ENCODE data around the gene RBM6. TPM values are rescaled to one million over a fixed set of nuclear protein-coding genes. Genes with fewer than 3 reads are reported as not detected.
"Not testable (repeated sequence)": the region's sequence is repeated elsewhere in the genome, so short reads cannot be mapped to it uniquely, and the experiment has no call there.

RBM6 gene
- polyA plus RNA-seq, 2 donors: 36.5 to 101 TPM

DNA sequence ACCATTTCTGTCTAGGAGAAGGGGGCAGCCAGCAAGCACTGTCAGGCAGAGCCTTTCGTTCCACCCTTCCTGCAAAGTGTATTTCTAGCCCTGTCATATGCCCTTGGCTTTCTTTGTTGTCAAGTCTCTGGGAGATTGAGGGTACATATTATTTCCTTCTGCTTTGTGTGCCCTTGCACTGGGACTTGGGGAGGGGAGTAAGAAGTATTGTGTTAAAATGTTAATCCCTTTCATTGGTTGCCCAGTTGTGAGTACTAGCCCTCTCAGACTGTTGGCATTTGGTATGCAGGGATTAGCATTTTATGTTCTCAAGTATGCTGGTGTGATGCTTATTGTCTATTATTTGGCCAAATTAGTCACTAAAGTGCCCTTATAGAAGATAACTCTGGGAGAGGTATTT is 63.9 kb downstream of the RBM6 start:
- Histone ChIP-seq H3K27ac (ENCODE audit: low read depth in 2 of 2, low read length in 1 of 2) (no peak overlapping the region), H3K27me3 (ENCODE audit: control insufficient read depth in 1 of 2, insufficient read depth in 2 of 2, low read length in 2 of 2) (no peaks in the 10 kb centered on the region), H3K9me3 (ENCODE audit: control insufficient read depth in 2 of 2, insufficient read depth in 1 of 2, low read depth in 1 of 2, low read length in 1 of 2) (no peaks in the 10 kb centered on the region), H3K36me3 (ENCODE audit: control insufficient read depth in 2 of 2, insufficient read depth in 2 of 2, low read length in 1 of 2) (peaks cover 0 to 6% of the 10 kb centered on the region in 2 donors), H3K4me1 (ENCODE audit: control insufficient read depth in 2 of 2, insufficient read depth in 2 of 2, low read length in 1 of 2) (no peaks in the 10 kb centered on the region), H3K4me3 (ENCODE audit: low read depth in 1 of 2, low read length in 2 of 2) (no peak overlapping the region)
- 0 to 39% methylated on average over 1 of the region's 1 CpG for WGBS, 2 donors

- 78 to 88% methylated on average over 1 of the region's 1 CpG for WGBS, 2 donors
Observed at GRCh38 chr3:50008931-50009330, 69.0 kb downstream of the RBM6 start.

DNA sequence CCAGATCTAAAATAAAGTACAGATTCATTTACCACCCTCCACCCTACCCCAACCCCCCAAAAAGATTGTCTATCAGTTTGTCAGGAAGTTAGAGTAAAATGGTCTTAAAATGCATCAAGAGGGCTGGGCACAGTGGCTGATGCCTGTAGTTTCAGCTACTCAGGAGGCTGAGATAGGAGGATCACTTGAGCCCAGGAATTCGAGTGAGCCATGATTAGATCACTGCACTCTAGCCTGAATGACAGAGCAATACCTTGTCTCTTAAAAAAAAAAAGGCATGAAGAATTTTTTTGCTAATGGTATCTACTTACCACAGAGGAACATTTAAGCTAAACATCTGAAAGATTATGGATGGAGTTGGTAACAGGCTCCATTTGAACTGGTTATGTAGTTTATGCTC is 71.0 kb downstream of the RBM6 start:
- no peaks in the 10 kb centered on the region for H3K27me3 ChIP-seq (ENCODE audit: control insufficient read depth in 1 of 2, insufficient read depth in 2 of 2, low read length in 2 of 2)
- 85 to 87% methylated on average over 1 of the region's 1 CpG for WGBS, 2 donors
- H3K9me3 ChIP-seq (ENCODE audit: control insufficient read depth in 2 of 2, insufficient read depth in 1 of 2, low read depth in 1 of 2, low read length in 1 of 2): no peaks in the 10 kb centered on the region
- peaks cover 0 to 3% of the 10 kb centered on the region in 2 donors for H3K36me3 ChIP-seq (ENCODE audit: control insufficient read depth in 2 of 2, insufficient read depth in 2 of 2, low read length in 1 of 2)
- H3K4me1 ChIP-seq (ENCODE audit: control insufficient read depth in 2 of 2, insufficient read depth in 2 of 2, low read length in 1 of 2): no peaks in the 10 kb centered on the region
- H3K27ac ChIP-seq (ENCODE audit: low read depth in 2 of 2, low read length in 1 of 2): no peak overlapping the region
- H3K4me3 ChIP-seq (ENCODE audit: low read depth in 1 of 2, low read length in 2 of 2): no peak overlapping the region

More at GRCh38 chr3:50008931-50009330, 69.0 kb downstream of the RBM6 start:
- no peaks in the 10 kb centered on the region for H3K4me1 ChIP-seq (ENCODE audit: control insufficient read depth in 2 of 2, insufficient read depth in 2 of 2, low read length in 1 of 2)
- H3K36me3 ChIP-seq (ENCODE audit: control insufficient read depth in 2 of 2, insufficient read depth in 2 of 2, low read length in 1 of 2): peaks cover 0 to 3% of the 10 kb centered on the region in 2 donors
- H3K27me3 ChIP-seq (ENCODE audit: control insufficient read depth in 1 of 2, insufficient read depth in 2 of 2, low read length in 2 of 2): no peaks in the 10 kb centered on the region
- H3K27ac ChIP-seq (ENCODE audit: low read depth in 2 of 2, low read length in 1 of 2): no peak overlapping the region
- H3K4me3 ChIP-seq (ENCODE audit: low read depth in 1 of 2, low read length in 2 of 2): no peak overlapping the region
- H3K9me3 ChIP-seq (ENCODE audit: control insufficient read depth in 2 of 2, insufficient read depth in 1 of 2, low read depth in 1 of 2, low read length in 1 of 2): no peaks in the 10 kb centered on the region

GRCh38 chr3:50015918-50016317 is 76.0 kb downstream of the RBM6 start:
- H3K36me3 ChIP-seq (ENCODE audit: control insufficient read depth in 2 of 2, insufficient read depth in 2 of 2, low read length in 1 of 2): no peaks in the 10 kb centered on the region
- no peaks in the 10 kb centered on the region for H3K9me3 ChIP-seq (ENCODE audit: control insufficient read depth in 2 of 2, insufficient read depth in 1 of 2, low read depth in 1 of 2, low read length in 1 of 2)
- H3K27me3 ChIP-seq (ENCODE audit: control insufficient read depth in 1 of 2, insufficient read depth in 2 of 2, low read length in 2 of 2): no peaks in the 10 kb centered on the region
- no peaks in the 10 kb centered on the region for H3K4me1 ChIP-seq (ENCODE audit: control insufficient read depth in 2 of 2, insufficient read depth in 2 of 2, low read length in 1 of 2)
- H3K4me3 ChIP-seq (ENCODE audit: low read depth in 1 of 2, low read length in 2 of 2): no peak overlapping the region
- no peak overlapping the region for H3K27ac ChIP-seq (ENCODE audit: low read depth in 2 of 2, low read length in 1 of 2)
- 89 to 94% methylated on average over 4 of the region's 4 CpGs for WGBS, 2 donors

- Histone ChIP-seq H3K36me3 (ENCODE audit: control insufficient read depth in 2 of 2, insufficient read depth in 2 of 2, low read length in 1 of 2) (no peaks in the 10 kb centered on the region), H3K4me1 (ENCODE audit: control insufficient read depth in 2 of 2, insufficient read depth in 2 of 2, low read length in 1 of 2) (no peaks in the 10 kb centered on the region), H3K27ac (ENCODE audit: low read depth in 2 of 2, low read length in 1 of 2) (no peak overlapping the region), H3K27me3 (ENCODE audit: control insufficient read depth in 1 of 2, insufficient read depth in 2 of 2, low read length in 2 of 2) (no peaks in the 10 kb centered on the region), H3K4me3 (ENCODE audit: low read depth in 1 of 2, low read length in 2 of 2) (no peak overlapping the region), H3K9me3 (ENCODE audit: control insufficient read depth in 2 of 2, insufficient read depth in 1 of 2, low read depth in 1 of 2, low read length in 1 of 2) (no peaks in the 10 kb centered on the region)
- 24 to 25% methylated on average over 1 of the region's 1 CpG for WGBS, 2 donors
Observed at GRCh38 chr3:50028346-50028745, 88.4 kb downstream of the RBM6 start.

- not testable (repeated sequence) for H3K9me3 ChIP-seq (ENCODE audit: control insufficient read depth in 2 of 2, insufficient read depth in 1 of 2, low read depth in 1 of 2, low read length in 1 of 2); H3K4me3 ChIP-seq (ENCODE audit: low read depth in 1 of 2, low read length in 2 of 2); H3K27me3 ChIP-seq (ENCODE audit: control insufficient read depth in 1 of 2, insufficient read depth in 2 of 2, low read length in 2 of 2); H3K27ac ChIP-seq (ENCODE audit: low read depth in 2 of 2, low read length in 1 of 2); H3K36me3 ChIP-seq (ENCODE audit: control insufficient read depth in 2 of 2, insufficient read depth in 2 of 2, low read length in 1 of 2); H3K4me1 ChIP-seq (ENCODE audit: control insufficient read depth in 2 of 2, insufficient read depth in 2 of 2, low read length in 1 of 2)
- 97% methylated on average over 4 of the region's 5 CpGs for WGBS, 2 donors
Observed at GRCh38 chr3:50031201-50031600, 91.3 kb downstream of the RBM6 start.

DNA sequence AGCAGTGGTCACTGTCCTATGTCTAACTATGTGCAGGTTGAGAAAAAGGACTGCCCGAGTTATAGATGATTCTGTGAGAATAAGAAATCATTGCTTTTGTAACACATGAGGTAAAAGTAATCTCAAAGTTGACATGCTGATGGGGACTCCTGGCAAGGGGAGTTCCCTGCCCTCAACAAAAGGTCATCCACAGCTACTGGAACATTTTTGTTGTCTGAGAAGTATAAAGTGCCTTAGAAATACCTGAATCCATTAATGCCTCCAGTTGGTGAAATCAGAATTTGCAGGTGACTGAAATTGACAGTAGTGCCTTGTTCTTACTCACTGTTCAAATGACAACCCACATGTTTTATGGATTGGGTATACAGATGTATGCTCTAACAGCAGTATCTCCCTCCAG is 105.0 kb downstream of the RBM6 start:
- H3K27me3 ChIP-seq (ENCODE audit: control insufficient read depth in 1 of 2, insufficient read depth in 2 of 2, low read length in 2 of 2): no peaks in the 10 kb centered on the region
- H3K4me3 ChIP-seq (ENCODE audit: low read depth in 1 of 2, low read length in 2 of 2): no peak overlapping the region
- H3K4me1 ChIP-seq (ENCODE audit: control insufficient read depth in 2 of 2, insufficient read depth in 2 of 2, low read length in 1 of 2): no peaks in the 10 kb centered on the region
- H3K9me3 ChIP-seq (ENCODE audit: control insufficient read depth in 2 of 2, insufficient read depth in 1 of 2, low read depth in 1 of 2, low read length in 1 of 2): no peaks in the 10 kb centered on the region
- H3K36me3 ChIP-seq (ENCODE audit: control insufficient read depth in 2 of 2, insufficient read depth in 2 of 2, low read length in 1 of 2): peaks cover 6 to 13% of the 10 kb centered on the region in 2 donors
- 92 to 97% methylated on average over 1 of the region's 1 CpG for WGBS, 2 donors
- no peak overlapping the region for H3K27ac ChIP-seq (ENCODE audit: low read depth in 2 of 2, low read length in 1 of 2)

DNA sequence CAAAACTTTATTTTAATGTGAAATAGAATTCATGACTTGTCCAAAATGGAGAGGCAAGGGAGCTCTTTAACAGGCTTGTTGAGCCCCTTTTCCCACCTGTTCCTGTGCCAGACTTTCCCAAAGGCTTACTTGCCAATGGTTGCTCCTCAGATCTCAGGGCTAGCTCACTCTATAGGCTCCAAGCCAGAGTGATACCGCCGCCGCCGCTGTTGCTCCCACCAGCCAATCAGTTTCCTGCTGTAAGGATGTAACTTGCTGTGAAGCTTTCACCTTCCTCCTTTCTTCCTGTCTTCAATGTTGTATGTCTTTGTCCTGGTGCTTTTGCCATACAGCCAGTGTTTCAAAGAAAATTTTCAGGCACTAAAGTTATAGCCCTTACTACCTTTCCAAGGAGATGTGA is 107.5 kb downstream of the RBM6 start:
- WGBS, 2 donors: 95 to 96% methylated on average over 4 of the region's 4 CpGs
- peaks cover 6 to 14% of the 10 kb centered on the region in 2 donors for H3K36me3 ChIP-seq (ENCODE audit: control insufficient read depth in 2 of 2, insufficient read depth in 2 of 2, low read length in 1 of 2)

GRCh38 chr3:50050361-50050760 is 110.4 kb downstream of the RBM6 start:
- Histone ChIP-seq H3K27ac (ENCODE audit: low read depth in 2 of 2, low read length in 1 of 2) (no peak overlapping the region), H3K36me3 (ENCODE audit: control insufficient read depth in 2 of 2, insufficient read depth in 2 of 2, low read length in 1 of 2) (peaks cover 8 to 14% of the 10 kb centered on the region in 2 donors), H3K4me3 (ENCODE audit: low read depth in 1 of 2, low read length in 2 of 2) (no peak overlapping the region), H3K27me3 (ENCODE audit: control insufficient read depth in 1 of 2, insufficient read depth in 2 of 2, low read length in 2 of 2) (no peaks in the 10 kb centered on the region), H3K4me1 (ENCODE audit: control insufficient read depth in 2 of 2, insufficient read depth in 2 of 2, low read length in 1 of 2) (no peaks in the 10 kb centered on the region), H3K9me3 (ENCODE audit: control insufficient read depth in 2 of 2, insufficient read depth in 1 of 2, low read depth in 1 of 2, low read length in 1 of 2) (no peaks in the 10 kb centered on the region)

More for the DNA sequence above, 107.5 kb downstream of the RBM6 start:
- no peaks in the 10 kb centered on the region for H3K27me3 ChIP-seq (ENCODE audit: control insufficient read depth in 1 of 2, insufficient read depth in 2 of 2, low read length in 2 of 2)
- no peaks in the 10 kb centered on the region for H3K4me1 ChIP-seq (ENCODE audit: control insufficient read depth in 2 of 2, insufficient read depth in 2 of 2, low read length in 1 of 2)
- no peaks in the 10 kb centered on the region for H3K9me3 ChIP-seq (ENCODE audit: control insufficient read depth in 2 of 2, insufficient read depth in 1 of 2, low read depth in 1 of 2, low read length in 1 of 2)
- H3K27ac ChIP-seq (ENCODE audit: low read depth in 2 of 2, low read length in 1 of 2): no peak overlapping the region
- H3K4me3 ChIP-seq (ENCODE audit: low read depth in 1 of 2, low read length in 2 of 2): no peak overlapping the region

GRCh38 chr3:50057756-50058155 is 117.8 kb downstream of the RBM6 start:
- peaks cover 16 to 26% of the 10 kb centered on the region in 2 donors for H3K36me3 ChIP-seq (ENCODE audit: control insufficient read depth in 2 of 2, insufficient read depth in 2 of 2, low read length in 1 of 2)

More at GRCh38 chr3:50057756-50058155, 117.8 kb downstream of the RBM6 start:
- Histone ChIP-seq H3K4me3 (ENCODE audit: low read depth in 1 of 2, low read length in 2 of 2) (no peak overlapping the region), H3K27ac (ENCODE audit: low read depth in 2 of 2, low read length in 1 of 2) (no peak overlapping the region), H3K9me3 (ENCODE audit: control insufficient read depth in 2 of 2, insufficient read depth in 1 of 2, low read depth in 1 of 2, low read length in 1 of 2) (no peaks in the 10 kb centered on the region), H3K27me3 (ENCODE audit: control insufficient read depth in 1 of 2, insufficient read depth in 2 of 2, low read length in 2 of 2) (no peaks in the 10 kb centered on the region), H3K4me1 (ENCODE audit: control insufficient read depth in 2 of 2, insufficient read depth in 2 of 2, low read length in 1 of 2) (no peaks in the 10 kb centered on the region)
- WGBS, 2 donors: 96 to 97% methylated on average over 6 of the region's 6 CpGs

All from esophagus (tissue), 2 donors.